Cardiac septum (tissue), 1 donor: ENCODE data around the gene EIF1. TPM values are rescaled to one million over a fixed set of nuclear protein-coding genes. Genes with fewer than 3 reads are reported as not detected.
A peak's percentile ranks its signal among the peaks of the same experiment; 100 is the strongest.

ENCODE experiments used
- DNase-seq: peaks from one replicate; pipeline ENCODE4 v3.0.0-alpha.2; 2020; ENCODE audit warnings: low spot score
- intact Hi-C: fragments of 100-400 bp; cut with DNase I; formaldehyde crosslinking; loops from one replicate; pipeline ENCODE4 v1.14.0; 2022
- total RNA-seq: library from RNA; stranded (reverse); fragmentation: NEBNext Ultra II Directional; extraction: Animal tissue kit (Norgen Biotek cat#: 25700); gene quantifications from one replicate; pipeline ENCODE4 v1.2.1, GENCODE V29; 2021
- donor health status: DM: no; HTN: no; CAD: no.

EIF1 gene
- total RNA-seq, 1 donor from 2014 or later: 1,014 TPM

GRCh38 chr17:41725134-41725533, 36.4 kb downstream of the EIF1 start:
- DNase-seq: no peak
- intact Hi-C loops: no loop called here

- no peak for DNase-seq
- intact Hi-C loops: no loop called here
Observed at GRCh38 chr17:41728056-41728455, 39.4 kb downstream of the EIF1 start.

GRCh38 chr17:41730479-41730878, 41.8 kb downstream of the EIF1 start:
- no peak for DNase-seq
- intact Hi-C loops: loop anchor here (10.0 kb wide), 1 partner anchor 144 kb away; no protein-coding TSS in a partner anchor

GRCh38 chr17:41731836-41732235, 43.2 kb downstream of the EIF1 start:
- intact Hi-C loops: loop anchor here (10.0 kb wide), 1 partner anchor 143 kb away; no protein-coding TSS in a partner anchor
- DNase-seq: no peak

- intact Hi-C loops: loop anchor here (10.0 kb wide), 1 partner anchor 141 kb away; no protein-coding TSS in a partner anchor
- no peak for DNase-seq
Observed at GRCh38 chr17:41733348-41734138, 44.9 kb downstream of the EIF1 start.

GRCh38 chr17:41734139-41734948, 45.7 kb downstream of the EIF1 start, which contains the start of gene HAP1:
HAP1 (minus strand) TSS chr17:41734643; CDS start chr17:41734634, 9 bp downstream.
- intact Hi-C loops: loop anchor here (10.0 kb wide), 1 partner anchor 140 kb away; no protein-coding TSS in a partner anchor
- no peak for DNase-seq

- intact Hi-C loops: loop anchor here (10.0 kb wide), 1 partner anchor 140 kb away; no protein-coding TSS in a partner anchor
- no peak for DNase-seq
Observed at GRCh38 chr17:41734949-41735313, 46.2 kb downstream of the EIF1 start.

- DNase-seq: no peak
- intact Hi-C loops: loop anchor here (10.0 kb wide), 1 partner anchor 139 kb away; no protein-coding TSS in a partner anchor
Observed at GRCh38 chr17:41735744-41736143, 47.1 kb downstream of the EIF1 start.

- no peak for DNase-seq
- intact Hi-C loops: loop anchor here (1.0 to 10.0 kb wide), 2 partner anchors 64 to 138 kb away; no protein-coding TSS in a partner anchor
Observed at GRCh38 chr17:41736983-41737679, 48.4 kb downstream of the EIF1 start.

GRCh38 chr17:41737680-41738023, 49.0 kb downstream of the EIF1 start:
- DNase-seq: no peak
- intact Hi-C loops: loop anchor here (1.0 to 10.0 kb wide), 2 partner anchors 64 to 137 kb away; no protein-coding TSS in a partner anchor

GRCh38 chr17:41738077-41738800, 49.6 kb downstream of the EIF1 start:
- intact Hi-C loops: loop anchor here (10.0 kb wide), 1 partner anchor 137 kb away; no protein-coding TSS in a partner anchor
- DNase-seq: peak; percentile 92

GRCh38 chr17:41738801-41739112, 50.1 kb downstream of the EIF1 start:
- intact Hi-C loops: loop anchor here (10.0 kb wide), 1 partner anchor 136 kb away; no protein-coding TSS in a partner anchor
- no peak for DNase-seq

- intact Hi-C loops: loop anchor here (10.0 kb wide), 1 partner anchor 135 kb away; no protein-coding TSS in a partner anchor
- no peak for DNase-seq
Observed at GRCh38 chr17:41739661-41740352, 51.1 kb downstream of the EIF1 start.

- DNase-seq: no peak
- intact Hi-C loops: no loop called here
Observed at GRCh38 chr17:41740506-41740905, 51.8 kb downstream of the EIF1 start.

GRCh38 chr17:41741709-41742108, 53.0 kb downstream of the EIF1 start:
- intact Hi-C loops: no loop called here

More at GRCh38 chr17:41741709-41742108, 53.0 kb downstream of the EIF1 start:
- no peak for DNase-seq
